GM12878 (cell line): ENCODE results near the gene METTL14. TPM values are rescaled to one million over a fixed set of nuclear protein-coding genes. Genes with fewer than 3 reads are reported as not detected.
"Not testable (repeated sequence)": the region's sequence is repeated elsewhere in the genome, so short reads cannot be mapped to it uniquely, and the experiment has no call there.

Experiments used
- ATAC-seq: fragments of 200-7000 bp; cut with Tn5 transposase; 3 replicates; pipeline ENCODE4 v1.9.1; 2020; ENCODE audit warnings: mild to moderate bottlenecking, moderate library complexity
- BruUV-seq: library from RNA; stranded (reverse); fragments of 400-500 nt; replicated peaks from 2 replicates; lab custom pipeline; 2021; lab: Mats Ljungman, UMichigan
- CTCF ChIA-PET: fragments of 300-600 bp; sonication (Branson Sonifier 250); formaldehyde crosslinking; extraction: SDS; loops from one replicate; lab custom pipeline; 2021; ENCODE audit warnings: inconsistent platforms; lab: Yijun Ruan, JAX
- POLR2A ChIA-PET: fragments of 350-600 bp; formaldehyde crosslinking; extraction: SDS; loops from one replicate; lab custom pipeline; 2021; ENCODE audit warnings: inconsistent platforms; lab: Charles Lee
- RAD21 ChIA-PET: fragments of 300-600 bp; sonication (Branson Sonifier 250); formaldehyde crosslinking; loops from one replicate; lab custom pipeline; 2023; ENCODE audit warnings: antibody characterized with exemption; ENCODE audit not compliant: unreplicated experiment; lab: Charles Lee
- SMC1A ChIA-PET: fragments of 300-600 bp; sonication (Branson Sonifier 250); formaldehyde crosslinking; loops from one replicate; lab custom pipeline; 2023; ENCODE audit not compliant: unreplicated experiment, uncharacterized antibody; lab: Charles Lee
- DNase-seq: peaks from one replicate; pipeline ENCODE4 v3.0.0-alpha.2; 2011; ENCODE audit warnings: low read depth, low spot score
- FAIRE-seq: peaks from 3 replicates; lab custom pipeline; 2011; peaks lifted over from hg19 to GRCh38; lab: Jason Lieb, UNC
- H2AFZ ChIP-seq: 2 replicates; pipeline ENCODE4 v1.6.0; 2011; ENCODE audit warnings: low read depth, low read length, control low read depth; ENCODE audit not compliant: control insufficient read depth
- H3K27ac ChIP-seq: 2 replicates; pipeline ENCODE4 v1.5.1; 2011; ENCODE audit warnings: control low read depth; ENCODE audit not compliant: control insufficient read depth, insufficient read depth
- H3K27me3 ChIP-seq, 2 experiments: replicated peaks in 1 of 2; 2 replicates each; pipeline versions ENCODE4 v1.6.0 to v1.6.1; 2011; ENCODE audit warnings: low read length in 1 of 2; ENCODE audit not compliant: control insufficient read depth in 2 of 2, insufficient read depth in 2 of 2
- H3K36me3 ChIP-seq, 2 experiments: 2 replicates each; pipeline ENCODE4 v1.5.1; 2011; ENCODE audit warnings: low read length in 1 of 2; ENCODE audit not compliant: control insufficient read depth in 2 of 2, insufficient read depth in 2 of 2
- H3K4me1 ChIP-seq: 2 replicates; pipeline ENCODE4 v1.6.1; 2011; ENCODE audit warnings: mild to moderate bottlenecking, low read length, moderate library complexity, mixed read lengths; ENCODE audit not compliant: control insufficient read depth, insufficient read depth
- H3K4me2 ChIP-seq: 2 replicates; pipeline ENCODE4 v1.6.0; 2011; ENCODE audit warnings: control low read depth; ENCODE audit not compliant: control insufficient read depth, insufficient read depth
- H3K4me3 ChIP-seq: fragments of 200-600 bp; sonication (generic); 2 replicates; pipeline ENCODE4 v1.5.1; 2016
- H3K79me2 ChIP-seq: 2 replicates; pipeline ENCODE4 v1.6.0; 2011; ENCODE audit warnings: low read length; ENCODE audit not compliant: control insufficient read depth, insufficient read depth
- H3K9ac ChIP-seq: 2 replicates; pipeline ENCODE4 v1.8.0; 2011; ENCODE audit warnings: low read length, control low read depth, mixed read lengths; ENCODE audit not compliant: control insufficient read depth, insufficient read depth
- H3K9me3 ChIP-seq: replicated peaks from 3 replicates; pipeline ENCODE4 v1.5.1; 2011; ENCODE audit warnings: mild to moderate bottlenecking, low read length; ENCODE audit not compliant: control insufficient read depth, insufficient read depth
- H4K20me1 ChIP-seq: 2 replicates; pipeline ENCODE4 v1.6.0; 2011; ENCODE audit not compliant: control insufficient read depth, insufficient read depth
- ASH2L ChIP-seq: fragments of 300-600, 200-600 bp; sonication (generic); IDR thresholded peaks from 2 replicates; pipeline ENCODE4 v1.6.1; 2017; ENCODE audit warnings: low read depth, mild to moderate bottlenecking, borderline replicate concordance
- IRF4 ChIP-seq: IDR thresholded peaks from 2 replicates; pipeline ENCODE4 v1.6.1; 2011; ENCODE audit warnings: low read depth, low read length
- PML ChIP-seq: IDR thresholded peaks from 2 replicates; pipeline ENCODE4 v1.6.1; 2012; ENCODE audit warnings: low read length, inconsistent platforms
- POU2F2 ChIP-seq: IDR thresholded peaks from 3 replicates; pipeline ENCODE4 v1.6.1; 2011; ENCODE audit warnings: low read depth, mild to moderate bottlenecking, low read length, borderline replicate concordance
- SIX5 ChIP-seq: IDR thresholded peaks from 2 replicates; pipeline ENCODE4 v1.6.1; 2011; ENCODE audit warnings: mild to moderate bottlenecking, low read depth, low read length, moderate library complexity; ENCODE audit not compliant: severe bottlenecking
- WGBS: methylation state at CpG from one replicate; pipeline ENCODE4 v1.1.6; 2016; ENCODE audit warnings: low lambda C conversion rate; ENCODE audit not compliant: insufficient replicate concordance, insufficient coverage; ENCODE audit errors: missing lambda C conversion rate; 5-methylcytosine and 5-hydroxymethylcytosine counted together
- in situ Hi-C: fragments of 300-500 bp; cut with MboI; formaldehyde crosslinking; loops from 9 replicates; pipeline ENCODE4 v1.14.3; 2018; ENCODE audit warnings: mixed read lengths
- intact Hi-C: fragments of 100-400 bp; cut with micrococcal nuclease; formaldehyde crosslinking; loops from one replicate; pipeline ENCODE4 v1.14.2; 2022; ENCODE audit not compliant: unreplicated experiment
- polyA plus RNA-seq, 11 experiments: library from polyadenylated mRNA; depleted of rRNA in 4 of 11; unstranded in 6 of 11; stranded (reverse) in 5 of 11; fragments of >200 nt; fragmentation: Nextera tagmentation in 4 of 11; fragmentation: Illumina TruSeq in 1 of 11; extraction: Ambion mirVana in 4 of 11; extraction: Trizol in 1 of 11; gene quantifications; 1 replicate in 1 of 11; 2 replicates in 10 of 11; pipeline versions ENCODE4 v1.2.1 to v1.2.3, GENCODE V29; 2011 to 2016; ENCODE audit warnings: inconsistent platforms in 2 of 11, missing spikeins in 2 of 11, low read depth in 1 of 11
- total RNA-seq, 4 experiments: library from RNA; depleted of rRNA in 3 of 4; stranded (reverse); fragments of >200 nt in 3 of 4; fragmentation: Illumina TruSeq in 1 of 4; extraction: Trizol in 1 of 4; gene quantifications; 2 replicates each; pipeline versions ENCODE4 v1.2.1 to v1.2.3, GENCODE V29; 2013 to 2021
- TF ChIP-seq, protein P1 (sequence below): IDR thresholded peaks from 2 replicates; pipeline ENCODE4 v1.6.1; 2012; ENCODE audit warnings: low read length, inconsistent platforms

Gene METTL14
- total and polyA plus RNA-seq, 10 of the 15 experiments (the other 5 are each of a cell fraction or from before 2014, with no cell fraction given): 11.2 to 44.9 (median 27.6) TPM

GRCh38 chr4:118684873-118685811 lies at the start of gene METTL14 (continued):
- TF ChIP-seq SIX5 (peak; percentile 43), PML (peak; percentile 95), POU2F2 (peak; percentile 57; the same call in 2 of the 3 replicates), ASH2L (0 out of 2 replicates have a peak, but pooled peaks have one; percentile 59), IRF4 (no peak)
- TF ChIP-seq, protein P1, sequence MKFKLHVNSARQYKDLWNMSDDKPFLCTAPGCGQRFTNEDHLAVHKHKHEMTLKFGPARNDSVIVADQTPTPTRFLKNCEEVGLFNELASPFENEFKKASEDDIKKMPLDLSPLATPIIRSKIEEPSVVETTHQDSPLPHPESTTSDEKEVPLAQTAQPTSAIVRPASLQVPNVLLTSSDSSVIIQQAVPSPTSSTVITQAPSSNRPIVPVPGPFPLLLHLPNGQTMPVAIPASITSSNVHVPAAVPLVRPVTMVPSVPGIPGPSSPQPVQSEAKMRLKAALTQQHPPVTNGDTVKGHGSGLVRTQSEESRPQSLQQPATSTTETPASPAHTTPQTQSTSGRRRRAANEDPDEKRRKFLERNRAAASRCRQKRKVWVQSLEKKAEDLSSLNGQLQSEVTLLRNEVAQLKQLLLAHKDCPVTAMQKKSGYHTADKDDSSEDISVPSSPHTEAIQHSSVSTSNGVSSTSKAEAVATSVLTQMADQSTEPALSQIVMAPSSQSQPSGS: peak; percentile 19; the same call in 1 of the 2 replicates

GRCh38 chr4:118636126-118636525 lies 49.1 kb upstream of the METTL14 start:
- CTCF ChIA-PET, H3K9ac ChIP-seq, FAIRE-seq, H3K27me3 ChIP-seq, BruUV-seq, RAD21 ChIA-PET, ATAC-seq, POLR2A ChIA-PET, DNase-seq, H3K79me2 ChIP-seq, H3K4me3 ChIP-seq, H3K9me3 ChIP-seq, H3K36me3 ChIP-seq, H4K20me1 ChIP-seq, SMC1A ChIA-PET, intact Hi-C loops, H2AFZ ChIP-seq, H3K4me1 ChIP-seq, H3K4me2 ChIP-seq, in situ Hi-C loops, H3K27ac ChIP-seq: not testable (repeated sequence)
- WGBS: 93% methylated on average over 8 of the region's 9 CpGs

DNA sequence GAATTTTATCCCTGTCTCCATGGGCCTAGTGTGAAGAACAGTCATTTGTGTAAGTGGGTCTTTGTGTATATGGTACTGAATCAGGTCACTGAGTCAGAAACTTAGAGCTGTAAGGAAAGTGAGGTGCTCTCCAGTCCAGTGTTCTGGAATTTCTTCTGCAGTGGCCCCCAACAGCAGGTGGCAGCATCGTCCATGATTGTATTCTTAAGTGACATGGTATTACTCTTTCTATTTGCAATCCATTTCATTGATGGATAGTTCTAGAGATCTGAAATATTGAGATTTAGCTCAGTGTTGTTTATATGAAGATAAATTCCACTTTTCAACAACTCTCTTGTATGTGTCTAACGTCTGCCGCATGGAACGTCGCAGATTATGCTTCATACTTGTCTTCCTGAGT lies 20.5 kb upstream of the METTL14 start:
- 62% methylated on average over 5 of the region's 5 CpGs for WGBS
- POLR2A ChIA-PET, DNase-seq, BruUV-seq, CTCF ChIA-PET, SMC1A ChIA-PET, H2AFZ ChIP-seq, in situ Hi-C loops, H3K9me3 ChIP-seq, H3K36me3 ChIP-seq, FAIRE-seq, H3K27me3 ChIP-seq, H3K9ac ChIP-seq, H4K20me1 ChIP-seq, H3K27ac ChIP-seq, H3K4me3 ChIP-seq, H3K4me2 ChIP-seq, ATAC-seq, intact Hi-C loops, H3K79me2 ChIP-seq, H3K4me1 ChIP-seq: not testable (repeated sequence)
- RAD21 ChIA-PET: interaction anchor here (0.6 kb wide), 1 partner anchor 259 kb away, joined by 3 read pairs; no protein-coding TSS in a partner anchor
